B cell (primary cell): ENCODE measurements around the gene OGG1. TPM values are rescaled to one million over a fixed set of nuclear protein-coding genes. Genes with fewer than 3 reads are reported as not detected.

ENCODE experiments used
- ATAC-seq: fragments of 200-7000 bp; cut with Tn5 transposase; one replicate; pipeline ENCODE4 v1.10.0; 2021; ENCODE audit warnings: low read depth, mild to moderate bottlenecking, moderate number of reproducible peaks, moderate library complexity
- CTCF ChIA-PET: fragments of 350-600 bp; sonication (Branson Sonifier 250); formaldehyde crosslinking; loops from one replicate; lab custom pipeline; 2021; ENCODE audit warnings: antibody characterized with exemption, inconsistent platforms; lab: Charles Lee
- POLR2A ChIA-PET: fragments of 350-600 bp; sonication (Branson Sonifier 250); formaldehyde crosslinking; loops from one replicate; lab custom pipeline; 2021; ENCODE audit warnings: antibody characterized with exemption; lab: Charles Lee
- DNase-seq: peaks from one replicate; pipeline ENCODE4 v3.0.0; 2013
- H2AFZ ChIP-seq: 2 replicates; pipeline ENCODE4 v1.6.1; 2012; ENCODE audit warnings: mild to moderate bottlenecking, low read depth, low read length; ENCODE audit not compliant: insufficient read depth, poor library complexity, severe bottlenecking
- H3K27ac ChIP-seq, 2 donors: 1 replicate in 1 of 2; 2 replicates in 1 of 2; pipeline ENCODE4 v1.5.1; 2012 to 2013; ENCODE audit warnings: low read length in 2 of 2, mild to moderate bottlenecking in 2 of 2, moderate library complexity in 1 of 2
- H3K27me3 ChIP-seq, 4 experiments: fragments of 200-600 bp in 1 of 4; sonication (generic) in 1 of 4; replicated peaks in 1 of 4; 1 replicate in 2 of 4; 2 replicates in 2 of 4; pipeline versions ENCODE4 v1.6.1 to v1.7.0; 2013 to 2016; ENCODE audit warnings: low read length in 3 of 4, mild to moderate bottlenecking in 2 of 4, mixed read lengths in 1 of 4, moderate library complexity in 1 of 4; ENCODE audit not compliant: insufficient read depth in 4 of 4, control insufficient read depth in 3 of 4; ENCODE audit errors: control extremely low read depth in 1 of 4
- H3K36me3 ChIP-seq, 2 experiments: replicated peaks in 1 of 2; 1 replicate in 1 of 2; 2 replicates in 1 of 2; pipeline versions ENCODE4 v1.6.1 to v1.7.1; 2013; ENCODE audit warnings: low read length in 1 of 2; ENCODE audit not compliant: insufficient read depth in 2 of 2, control insufficient read depth in 1 of 2; ENCODE audit errors: control extremely low read depth in 1 of 2, extremely low read depth in 1 of 2
- H3K4me1 ChIP-seq, 2 donors: fragments of 200-600 bp in 1 of 2; sonication (generic) in 1 of 2; 1 replicate in 1 of 2; 2 replicates in 1 of 2; pipeline versions ENCODE4 v1.5.1 to v1.6.1; 2013 to 2017; ENCODE audit warnings: low read length in 2 of 2; ENCODE audit not compliant: control insufficient read depth in 2 of 2, insufficient read depth in 2 of 2
- H3K4me2 ChIP-seq: replicated peaks from 2 replicates; pipeline ENCODE3; 2012; ENCODE audit warnings: mild to moderate bottlenecking, low read depth, low read length; ENCODE audit not compliant: poor library complexity, severe bottlenecking
- H3K4me3 ChIP-seq, 5 experiments: fragments of 200-600 bp in 1 of 5; sonication (generic) in 1 of 5; 1 replicate in 3 of 5; 2 replicates in 2 of 5; pipeline versions ENCODE4 v1.5.1 to v1.7.0; 2011 to 2016; ENCODE audit warnings: low read length in 4 of 5, mild to moderate bottlenecking in 4 of 5, low read depth in 2 of 5, control low read depth in 1 of 5, moderate library complexity in 1 of 5; ENCODE audit not compliant: insufficient read depth in 1 of 5; ENCODE audit errors: control extremely low read depth in 1 of 5, extremely low read depth in 1 of 5
- H3K79me2 ChIP-seq: fragments of 200-600 bp; sonication (generic); one replicate; pipeline ENCODE4 v1.6.0; 2016; ENCODE audit warnings: low read length; ENCODE audit not compliant: control insufficient read depth, insufficient read depth
- H3K9ac ChIP-seq: fragments of 200-600 bp; sonication (generic); 2 replicates; pipeline ENCODE4 v1.6.1; 2017; ENCODE audit warnings: mild to moderate bottlenecking, low read length, moderate library complexity
- H3K9me3 ChIP-seq, 3 donors: one replicate each; pipeline versions ENCODE4 v1.6.1 to v1.7.1; 2013; ENCODE audit warnings: low read length in 2 of 3; ENCODE audit not compliant: control insufficient read depth in 2 of 3, insufficient read depth in 1 of 3; ENCODE audit errors: control extremely low read depth in 1 of 3
- H4K20me1 ChIP-seq: 2 replicates; pipeline ENCODE4 v1.6.0; 2012; ENCODE audit warnings: mild to moderate bottlenecking, low read length; ENCODE audit not compliant: insufficient read depth, control insufficient read depth, poor library complexity, severe bottlenecking
- H3K27ac Mint-ChIP-seq: one replicate; pipeline ENCODE4 v1.8.0; 2021; ENCODE audit warnings: mixed read lengths
- H3K27me3 Mint-ChIP-seq: one replicate; pipeline ENCODE4 v1.8.0; 2021; ENCODE audit warnings: mixed read lengths
- H3K4me1 Mint-ChIP-seq: one replicate; pipeline ENCODE4 v1.8.0; 2021; ENCODE audit warnings: mixed read lengths
- H3K4me3 Mint-ChIP-seq: one replicate; pipeline ENCODE4 v1.8.0; 2021; ENCODE audit warnings: mixed read lengths
- H3K9me3 Mint-ChIP-seq: one replicate; pipeline ENCODE4 v1.8.0; 2022; ENCODE audit warnings: mixed read lengths; ENCODE audit not compliant: insufficient read depth
- EZH2 ChIP-seq: IDR thresholded peaks from 2 replicates; pipeline ENCODE4 v1.6.1; 2012; ENCODE audit warnings: borderline replicate concordance, low read depth, mild to moderate bottlenecking, moderate library complexity, low read length; ENCODE audit not compliant: insufficient read depth, poor library complexity, severe bottlenecking
- WGBS: methylation state at CpG from one replicate; pipeline ENCODE4 v1.1.5; 2013; ENCODE audit warnings: missing lambda C conversion rate; ENCODE audit not compliant: insufficient coverage; 5-methylcytosine and 5-hydroxymethylcytosine counted together
- intact Hi-C: fragments of 100-400 bp; cut with micrococcal nuclease; formaldehyde crosslinking; loops from one replicate; pipeline ENCODE4 v1.10.0; 2022
- polyA plus RNA-seq: library from polyadenylated mRNA; depleted of rRNA; stranded (reverse); fragments of >200 nt; gene quantifications from 2 replicates; pipeline ENCODE4 v1.2.3, GENCODE V29; 2012
- total RNA-seq, 2 donors: library from RNA; stranded (reverse); fragments of 120-200 nt in 1 of 2; gene quantifications; 1 replicate in 1 of 2; 2 replicates in 1 of 2; pipeline versions ENCODE4 v1.2.3 to v1.2.4, GENCODE V29; 2013 to 2022
- TF ChIP-seq, protein P1 (sequence below): fragments of 200-600 bp; IDR thresholded peaks from one replicate; pipeline ENCODE4 v1.8.0; 2022; ENCODE audit warnings: antibody characterized with exemption, mild to moderate bottlenecking

OGG1 gene
- total and polyA plus RNA-seq, 2 donors (not counting 1 experiment from before 2014, with no cell fraction given), result 45.6 to 81.6 TPM

DNA sequence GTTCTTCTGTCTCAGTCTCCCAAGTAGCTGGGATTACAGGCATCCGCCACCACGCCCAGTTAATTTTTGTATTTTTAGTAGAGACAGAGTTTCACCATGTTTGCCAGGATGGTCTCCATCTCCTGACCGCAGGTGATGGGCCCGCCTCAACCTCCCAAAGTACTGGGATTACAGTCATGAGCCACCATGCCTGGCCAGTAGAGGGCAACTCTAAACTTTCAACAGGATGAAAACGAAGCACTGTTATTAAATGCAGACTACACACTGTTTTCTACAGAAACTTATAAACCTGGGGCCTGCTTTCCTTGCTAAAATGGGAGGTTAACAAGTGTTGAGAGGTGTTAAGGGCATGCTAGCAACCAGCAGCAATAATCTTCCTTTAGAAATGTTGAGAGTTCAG is 50.8 kb downstream of the OGG1 start:
- DNase-seq, result no peak
- Histone ChIP-seq H3K9me3 (no peaks in the 10 kb centered on the region), H4K20me1 (peaks cover 84% of the 10 kb centered on the region), H3K27ac (no peak overlapping the region), H3K4me1 (peaks cover 20 to 23% of the 10 kb centered on the region in 2 donors), H3K27me3 (no peaks in the 10 kb centered on the region), H3K9ac (no peak overlapping the region), H3K4me2 (no peak overlapping the region), H3K79me2 (peaks cover 74% of the 10 kb centered on the region), H2AFZ (no peak overlapping the region), H3K36me3 (peaks cover 17 to 76% of the 10 kb centered on the region in 2 experiments), H3K4me3 (no peak overlapping the region)
- Mint-ChIP-seq H3K27me3 (no peaks in the 10 kb centered on the region), H3K9me3 (no peaks in the 10 kb centered on the region), H3K4me3 (no peak overlapping the region), H3K27ac (no peak overlapping the region), H3K4me1 (peaks cover 22% of the 10 kb centered on the region)
- ATAC-seq, result no peak
- POLR2A ChIA-PET, result no interaction called here
- TF ChIP-seq, protein P1, sequence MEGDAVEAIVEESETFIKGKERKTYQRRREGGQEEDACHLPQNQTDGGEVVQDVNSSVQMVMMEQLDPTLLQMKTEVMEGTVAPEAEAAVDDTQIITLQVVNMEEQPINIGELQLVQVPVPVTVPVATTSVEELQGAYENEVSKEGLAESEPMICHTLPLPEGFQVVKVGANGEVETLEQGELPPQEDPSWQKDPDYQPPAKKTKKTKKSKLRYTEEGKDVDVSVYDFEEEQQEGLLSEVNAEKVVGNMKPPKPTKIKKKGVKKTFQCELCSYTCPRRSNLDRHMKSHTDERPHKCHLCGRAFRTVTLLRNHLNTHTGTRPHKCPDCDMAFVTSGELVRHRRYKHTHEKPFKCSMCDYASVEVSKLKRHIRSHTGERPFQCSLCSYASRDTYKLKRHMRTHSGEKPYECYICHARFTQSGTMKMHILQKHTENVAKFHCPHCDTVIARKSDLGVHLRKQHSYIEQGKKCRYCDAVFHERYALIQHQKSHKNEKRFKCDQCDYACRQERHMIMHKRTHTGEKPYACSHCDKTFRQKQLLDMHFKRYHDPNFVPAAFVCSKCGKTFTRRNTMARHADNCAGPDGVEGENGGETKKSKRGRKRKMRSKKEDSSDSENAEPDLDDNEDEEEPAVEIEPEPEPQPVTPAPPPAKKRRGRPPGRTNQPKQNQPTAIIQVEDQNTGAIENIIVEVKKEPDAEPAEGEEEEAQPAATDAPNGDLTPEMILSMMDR, result no peak
- TF ChIP-seq EZH2, result no peak
- CTCF ChIA-PET, result no interaction called here
- intact Hi-C loops, result no loop called here
- WGBS, result 100% methylated on average over 4 of the region's 5 CpGs

GRCh38 chr3:9803494-9803893 is 53.7 kb downstream of the OGG1 start:
- Histone ChIP-seq H3K9me3 (no peaks in the 10 kb centered on the region), H3K4me3 (no peak overlapping the region), H4K20me1 (peaks cover 56% of the 10 kb centered on the region), H3K27ac (peak overlapping the region in 1 of 2 donors; percentile 13), H3K4me1 (peaks cover 8 to 9% of the 10 kb centered on the region in 2 donors), H3K79me2 (peaks cover 51% of the 10 kb centered on the region), H3K9ac (no peak overlapping the region), H3K36me3 (peaks cover 1 to 73% of the 10 kb centered on the region in 2 experiments), H3K4me2 (no peak overlapping the region), H2AFZ (no peak overlapping the region), H3K27me3 (no peaks in the 10 kb centered on the region)
- intact Hi-C loops, result no loop called here
- no peak for TF ChIP-seq EZH2
- TF ChIP-seq, protein P1, result no peak
- no peak for DNase-seq
- no peak for ATAC-seq
- Mint-ChIP-seq H3K27ac (peak overlapping the region; percentile 27), H3K4me1 (peaks cover 9% of the 10 kb centered on the region), H3K9me3 (no peaks in the 10 kb centered on the region), H3K27me3 (no peaks in the 10 kb centered on the region), H3K4me3 (no peak overlapping the region)
- POLR2A ChIA-PET, result no interaction called here
- CTCF ChIA-PET, result interaction anchor here (0.9 kb wide), 1 partner anchor 22 kb away, joined by 3 read pairs; no protein-coding TSS in a partner anchor
- WGBS, result no CpG with 5 or more reads among the region's 1 CpG
